Stomach (tissue), 9 donors: ENCODE measurements around the gene THOC6. TPM values are rescaled to one million over a fixed set of nuclear protein-coding genes. Genes with fewer than 3 reads are reported as not detected.
"Not testable (repeated sequence)": the region's sequence is repeated elsewhere in the genome, so short reads cannot be mapped to it uniquely, and the experiment has no call there.

Source experiments
- DNase-seq, 2 donors: peaks; one replicate each; pipeline versions ENCODE4 v3.0.0 to v3.0.0-alpha.2; 2013 to 2019
- H3K27ac ChIP-seq, 5 donors: fragments of 200-600 bp in 4 of 5; sonication (generic) in 4 of 5; one replicate each; pipeline ENCODE4 v1.5.1; 2013 to 2019; ENCODE audit warnings: mild to moderate bottlenecking in 1 of 5, moderate library complexity in 1 of 5
- H3K27me3 ChIP-seq, 3 donors: fragments of 200-600 bp; sonication (generic); one replicate each; pipeline ENCODE4 v1.5.1; 2017 to 2019; ENCODE audit warnings: mixed run types in 1 of 3
- H3K36me3 ChIP-seq, 4 donors: fragments of 200-600 bp; sonication (generic); 1 replicate in 3 of 4; 2 replicates in 1 of 4; pipeline ENCODE4 v1.5.1; 2016 to 2019
- H3K4me1 ChIP-seq, 4 donors: fragments of 200-600 bp; sonication (generic); one replicate each; pipeline ENCODE4 v1.5.1; 2016 to 2019
- H3K4me3 ChIP-seq, 4 donors: fragments of 200-600 bp; sonication (generic) in 3 of 4; one replicate each; pipeline ENCODE4 v1.5.1; 2016 to 2019; ENCODE audit warnings: mild to moderate bottlenecking in 1 of 4
- H3K9me3 ChIP-seq, 4 donors: fragments of 200-600 bp; sonication (generic); one replicate each; pipeline ENCODE4 v1.5.1; 2016 to 2019
- EP300 ChIP-seq: sonication (generic); formaldehyde crosslinking; IDR thresholded peaks from one replicate; pipeline ENCODE4 v1.6.1; 2017; ENCODE audit warnings: antibody characterized with exemption
- POLR2A ChIP-seq, 4 donors: fragments of 450-650 bp; IDR thresholded peaks; one replicate each; pipeline ENCODE4 v1.6.1; 2016; ENCODE audit warnings: antibody characterized with exemption in 4 of 4, control low read depth in 2 of 4, mild to moderate bottlenecking in 1 of 4, moderate library complexity in 1 of 4
- POLR2AphosphoS5 ChIP-seq, 3 donors: sonication (generic); formaldehyde crosslinking; IDR thresholded peaks; one replicate each; pipeline ENCODE4 v1.6.1; 2016; ENCODE audit warnings: antibody characterized with exemption in 3 of 3
- WGBS, 5 donors: extraction: QIAGEN DNeasy Blood & Tissue Kit in 3 of 5; methylation state at CpG; one replicate each; pipeline versions ENCODE4 v1.1.5 to v1.1.7; 2013 to 2018; 5-methylcytosine and 5-hydroxymethylcytosine counted together
- intact Hi-C: fragments of 100-400 bp; cut with DNase I; formaldehyde crosslinking; loops from one replicate; pipeline ENCODE4 v1.15.1; 2023; ENCODE audit warnings: low total_unique reads
- polyA plus RNA-seq, 3 donors: library from polyadenylated mRNA; stranded (reverse); fragments of 200-250 nt; gene quantifications; one replicate each; pipeline ENCODE4 v1.2.3, GENCODE V29; 2013
- total RNA-seq, 5 donors: library from RNA; depleted of rRNA; stranded (reverse); fragments of >200 nt; gene quantifications; one replicate each; pipeline versions ENCODE4 v1.1.0 to v1.2.3, GENCODE V29; 2014 to 2016
- TF ChIP-seq, protein P1 (sequence below), 7 experiments: fragments of 450-650 bp in 4 of 7; fragments of 200-600 bp in 3 of 7; sonication (generic) in 3 of 7; IDR thresholded peaks; one replicate each; pipeline ENCODE4 v1.5.1; 2016 to 2019; ENCODE audit warnings: antibody characterized with exemption in 7 of 7, control low read depth in 2 of 7, mild to moderate bottlenecking in 1 of 7
- donor health status: healthy with polysubstance abuse.
- donor health status: Bipolar disorder and iron deficiency.
- donor health status: healthy.

THOC6 gene
- total and polyA plus RNA-seq, 8 donors = 10.5 to 97.9 (median 22.3) TPM; not detected in 1

DNA sequence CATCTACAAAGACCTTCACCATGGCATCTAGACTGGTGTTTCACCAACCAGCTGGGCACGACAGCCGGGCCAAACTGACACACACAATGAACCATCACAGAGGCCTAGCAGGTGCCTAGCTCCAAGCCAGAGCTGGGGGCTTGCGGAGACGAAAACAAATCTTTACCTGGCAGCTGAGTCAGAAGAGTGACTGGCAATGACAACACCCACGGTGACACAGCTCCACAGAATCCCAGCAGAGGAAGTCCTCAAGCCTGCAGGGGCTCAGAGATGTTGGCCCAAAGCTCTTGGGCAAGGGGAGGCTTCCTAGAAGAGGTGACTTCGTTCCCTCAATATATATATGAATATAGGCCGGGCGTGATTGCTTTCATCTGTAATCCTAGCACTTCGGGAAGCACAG is 27.7 kb downstream of the THOC6 start:
- WGBS, 5 donors = 55 to 76% (median 73%) methylated on average over 9 of the region's 9 CpGs
- peaks cover 0 to 12% (median 0%) of the 10 kb centered on the region in 4 donors for H3K36me3 ChIP-seq
- no peaks in the 10 kb centered on the region for H3K9me3 ChIP-seq
- H3K4me1 ChIP-seq = peaks cover 7 to 24% (median 8%) of the 10 kb centered on the region in 4 donors
- H3K4me3 ChIP-seq = no peak overlapping the region
- no peak for DNase-seq
- peaks cover 4 to 56% (median 34%) of the 10 kb centered on the region in 3 donors for H3K27me3 ChIP-seq
- intact Hi-C loops = no loop called here
- peak overlapping the region in 2 of 5 donors; percentile 20 to 59 for H3K27ac ChIP-seq
- TF ChIP-seq POLR2A (IDR thresholded peaks at IDR 0.05) (no peak), POLR2AphosphoS5 (IDR thresholded peaks at IDR 0.05) (no peak), EP300 (no peak)
- TF ChIP-seq, protein P1, sequence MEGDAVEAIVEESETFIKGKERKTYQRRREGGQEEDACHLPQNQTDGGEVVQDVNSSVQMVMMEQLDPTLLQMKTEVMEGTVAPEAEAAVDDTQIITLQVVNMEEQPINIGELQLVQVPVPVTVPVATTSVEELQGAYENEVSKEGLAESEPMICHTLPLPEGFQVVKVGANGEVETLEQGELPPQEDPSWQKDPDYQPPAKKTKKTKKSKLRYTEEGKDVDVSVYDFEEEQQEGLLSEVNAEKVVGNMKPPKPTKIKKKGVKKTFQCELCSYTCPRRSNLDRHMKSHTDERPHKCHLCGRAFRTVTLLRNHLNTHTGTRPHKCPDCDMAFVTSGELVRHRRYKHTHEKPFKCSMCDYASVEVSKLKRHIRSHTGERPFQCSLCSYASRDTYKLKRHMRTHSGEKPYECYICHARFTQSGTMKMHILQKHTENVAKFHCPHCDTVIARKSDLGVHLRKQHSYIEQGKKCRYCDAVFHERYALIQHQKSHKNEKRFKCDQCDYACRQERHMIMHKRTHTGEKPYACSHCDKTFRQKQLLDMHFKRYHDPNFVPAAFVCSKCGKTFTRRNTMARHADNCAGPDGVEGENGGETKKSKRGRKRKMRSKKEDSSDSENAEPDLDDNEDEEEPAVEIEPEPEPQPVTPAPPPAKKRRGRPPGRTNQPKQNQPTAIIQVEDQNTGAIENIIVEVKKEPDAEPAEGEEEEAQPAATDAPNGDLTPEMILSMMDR (IDR thresholded peaks at IDR 0.05) = no peak

DNA sequence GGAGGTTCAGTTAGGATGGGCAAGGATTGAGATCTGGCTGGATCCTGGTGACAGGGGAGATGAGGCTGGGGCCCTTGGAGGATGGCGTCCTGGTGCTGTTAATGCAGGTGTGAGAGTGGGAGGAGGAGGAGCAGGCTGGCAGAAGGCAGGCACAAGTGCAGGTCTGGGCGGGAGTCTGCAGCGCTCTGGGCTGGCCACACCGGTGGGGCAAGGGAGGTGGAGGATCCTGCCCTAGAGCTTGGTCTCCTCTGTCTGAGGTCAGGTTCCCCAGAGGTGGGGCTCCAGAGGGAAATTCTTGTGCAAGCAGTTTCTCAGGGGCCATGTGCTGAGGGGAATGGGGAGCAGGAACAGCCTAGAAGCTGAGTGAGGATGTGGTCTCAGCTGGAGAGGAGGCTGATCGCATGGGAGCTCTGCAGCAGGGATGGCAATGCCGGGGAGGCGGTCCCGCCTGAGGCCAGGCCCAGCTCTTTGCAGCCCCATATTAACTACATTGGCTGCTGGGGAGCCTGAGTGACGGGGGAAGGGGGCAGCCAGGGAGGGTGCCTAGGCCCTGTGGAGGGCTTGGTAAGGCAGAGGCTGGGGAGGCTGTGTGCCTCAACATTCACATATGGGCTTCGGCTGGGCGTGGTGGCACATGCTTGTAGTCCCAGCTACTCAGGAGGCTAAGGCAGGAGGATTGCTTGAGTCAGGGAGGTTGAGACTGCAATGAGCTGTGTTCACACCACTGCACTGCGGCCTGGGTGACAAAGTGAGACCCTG is 28.9 kb downstream of the THOC6 start:
- peaks cover 0 to 27% (median 2%) of the 10 kb centered on the region in 4 donors for H3K4me1 ChIP-seq
- peak overlapping the region in 2 of 5 donors; percentile 20 to 59 for H3K27ac ChIP-seq
- 66 to 90% (median 81%) methylated on average over 8 to 11 of the region's 12 CpGs for WGBS, 5 donors
- H3K27me3 ChIP-seq = peaks cover 0 to 44% (median 22%) of the 10 kb centered on the region in 3 donors
- intact Hi-C loops, H3K9me3 ChIP-seq, DNase-seq, H3K4me3 ChIP-seq: not testable (repeated sequence)
- H3K36me3 ChIP-seq = peaks cover 0 to 12% (median 2%) of the 10 kb centered on the region in 4 donors

DNA sequence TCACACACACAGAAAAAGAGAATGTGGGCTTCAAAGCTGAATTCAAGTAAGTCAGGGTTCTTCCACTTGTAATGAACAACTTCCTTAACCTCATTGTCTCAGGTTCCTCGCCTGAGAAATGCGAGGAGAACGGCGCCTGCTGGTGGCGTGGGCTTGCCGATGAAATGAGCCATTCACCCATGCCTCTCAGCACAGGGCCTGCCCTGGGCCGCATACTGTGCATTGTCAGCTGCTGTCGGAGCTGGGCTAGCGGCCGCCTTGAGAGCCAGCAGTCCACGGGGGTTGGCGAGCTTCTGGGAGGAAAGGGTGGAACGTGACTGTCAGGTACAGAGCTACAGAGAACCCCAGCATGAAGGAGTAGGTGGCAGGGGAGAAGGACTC is 29.5 kb downstream of the THOC6 start:
- Histone ChIP-seq H3K27ac (peak overlapping the region in 2 of 5 donors; percentile 20 to 27), H3K36me3 (peaks cover 0 to 12% (median 2%) of the 10 kb centered on the region in 4 donors), H3K27me3 (peaks cover 0 to 44% (median 18%) of the 10 kb centered on the region in 3 donors), H3K4me1 (peaks cover 5 to 32% (median 8%) of the 10 kb centered on the region in 4 donors)
- DNase-seq, intact Hi-C loops, H3K4me3 ChIP-seq, H3K9me3 ChIP-seq: not testable (repeated sequence)
- WGBS, 5 donors = 85 to 100% (median 88%) methylated on average over 1 to 12 of the region's 13 CpGs

DNA sequence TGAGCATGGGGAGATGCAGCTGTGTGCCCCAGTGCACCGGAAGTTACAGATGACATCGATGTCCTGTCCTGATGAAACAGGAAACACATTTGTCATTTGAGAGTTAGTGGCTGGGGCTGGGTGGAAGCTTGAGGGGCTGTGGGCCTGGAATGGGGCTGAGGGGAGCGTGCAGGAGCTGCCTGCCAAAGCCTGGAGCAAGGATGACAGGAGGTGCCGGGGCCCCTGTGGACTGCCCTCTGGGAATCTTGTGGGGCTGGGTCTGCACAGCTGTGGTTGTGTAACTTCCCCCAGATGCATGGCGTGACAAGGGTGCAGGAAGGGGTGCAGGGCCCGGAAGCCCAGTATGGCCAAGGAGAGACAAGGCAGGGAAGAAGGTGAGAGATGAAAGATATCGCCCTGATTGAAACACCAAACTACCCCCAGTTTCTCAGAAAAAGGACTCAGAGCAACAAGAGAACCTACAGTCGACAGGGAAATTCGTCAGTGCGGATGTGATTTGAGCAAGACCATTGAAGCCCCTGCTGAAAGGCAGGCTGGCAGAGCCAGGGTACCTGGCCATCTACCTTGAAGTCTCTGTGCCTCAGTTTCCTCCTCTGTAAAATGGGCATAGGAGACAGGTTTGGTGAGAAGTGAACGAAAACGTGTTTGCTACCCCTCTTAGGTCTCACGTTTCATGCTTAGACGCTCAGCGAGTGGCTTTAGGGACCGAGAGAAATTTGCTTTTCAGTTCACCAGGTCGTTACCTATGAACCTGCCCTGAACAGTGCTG is 31.3 kb downstream of the THOC6 start:
- no peak overlapping the region for H3K4me3 ChIP-seq
- 72 to 80% (median 79%) methylated on average over 17 of the region's 17 CpGs for WGBS, 5 donors
- H3K36me3 ChIP-seq = peaks cover 0 to 12% (median 2%) of the 10 kb centered on the region in 4 donors
- H3K27me3 ChIP-seq = peaks cover 0 to 28% (median under 1%) of the 10 kb centered on the region in 3 donors
- H3K27ac ChIP-seq = peak overlapping the region in 2 of 5 donors; percentile 32 to 48
- DNase-seq = no peak
- no peaks in the 10 kb centered on the region for H3K9me3 ChIP-seq
- intact Hi-C loops = loop anchor here (5.0 kb wide), 1 partner anchor 72 kb away; no protein-coding TSS in a partner anchor
- H3K4me1 ChIP-seq = peaks cover 14 to 49% (median 23%) of the 10 kb centered on the region in 4 donors
- TF ChIP-seq POLR2A (IDR thresholded peaks at IDR 0.05) = no peak
- TF ChIP-seq, protein P1 (IDR thresholded peaks at IDR 0.05) = no peak
- TF ChIP-seq EP300 = no peak
- no peak for TF ChIP-seq POLR2AphosphoS5 (IDR thresholded peaks at IDR 0.05)

DNA sequence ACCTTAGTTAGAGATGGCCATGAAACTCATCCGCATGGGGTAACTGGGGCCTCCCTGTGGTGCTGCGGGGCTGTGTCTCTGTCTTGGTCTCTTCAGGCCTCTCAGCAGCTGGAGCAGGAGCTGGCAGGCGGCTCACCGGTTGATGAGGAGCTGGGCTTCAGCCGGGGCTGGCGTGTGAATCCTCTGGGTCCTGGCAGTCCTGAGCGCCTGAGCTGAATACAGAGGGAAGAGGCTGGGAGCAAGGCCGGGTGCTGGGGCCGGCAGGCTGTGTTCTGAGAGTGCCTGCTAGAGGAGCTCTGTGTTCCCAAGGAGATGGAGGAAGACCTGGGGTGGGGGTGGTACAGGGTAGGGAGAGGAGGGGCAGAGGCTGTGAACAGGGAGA is 31.9 kb downstream of the THOC6 start:
- peaks cover 15 to 52% (median 23%) of the 10 kb centered on the region in 4 donors for H3K4me1 ChIP-seq
- H3K9me3 ChIP-seq, H3K4me3 ChIP-seq, DNase-seq: not testable (repeated sequence)
- peaks cover 0 to 12% (median 2%) of the 10 kb centered on the region in 4 donors for H3K36me3 ChIP-seq
- WGBS, 5 donors = 74 to 83% (median 79%) methylated on average over 4 to 9 of the region's 9 CpGs
- H3K27ac ChIP-seq = peak overlapping the region in 2 of 5 donors; percentile 32 to 48
- H3K27me3 ChIP-seq = peaks cover 0 to 22% (median 0%) of the 10 kb centered on the region in 3 donors
- intact Hi-C loops = loop anchor here (5.0 kb wide), 1 partner anchor 72 kb away; no protein-coding TSS in a partner anchor
